ENCODE results near the gene AHDC1. TPM values are rescaled to one million over a fixed set of nuclear protein-coding genes. Genes with fewer than 3 reads are reported as not detected.

Gene AHDC1
- polyA plus RNA-seq, 2 of the 4 experiments (the other 2 are of a cell fraction) = 1.3 to 11.5 TPM

DNA sequence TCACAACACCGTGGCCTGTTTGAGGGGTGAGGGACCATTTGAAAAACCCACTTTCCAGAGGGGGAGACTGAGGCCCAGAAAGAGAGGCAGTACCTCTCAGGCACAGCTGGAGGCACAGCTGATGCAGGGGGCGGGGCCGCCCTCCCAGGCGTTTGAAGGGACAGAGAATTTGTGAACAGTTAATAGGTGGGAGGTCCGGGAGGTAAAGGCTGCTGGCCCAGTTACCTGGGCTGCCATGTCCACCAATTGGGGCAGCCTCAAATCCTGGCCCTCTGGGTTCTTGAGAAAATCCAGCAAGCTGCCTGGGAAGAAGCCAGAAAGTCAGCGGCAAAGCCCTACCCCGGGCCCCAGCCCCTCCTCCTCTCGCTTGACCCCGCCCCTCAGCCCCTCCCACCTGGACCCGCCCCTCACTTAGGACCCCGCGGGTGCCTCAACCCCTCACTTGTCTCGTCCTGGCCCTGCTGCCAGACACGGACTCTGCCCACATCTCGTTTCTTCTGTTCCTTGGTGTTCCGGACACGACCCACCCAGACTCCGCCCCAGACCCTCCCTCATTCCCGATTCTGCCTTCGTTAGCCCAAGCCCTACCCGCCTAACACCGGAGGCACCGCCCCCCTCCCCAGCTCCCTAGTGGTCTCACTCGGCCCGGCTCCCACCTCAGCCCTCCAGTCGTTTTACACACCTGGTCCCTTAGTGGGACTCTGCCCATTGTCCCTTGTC lies 10.8 kb upstream of the AHDC1 start:
- no peak for ATAC-seq
- Histone ChIP-seq H3K4me2 (no peak overlapping the region), H3K4me1 (no peaks in the 10 kb centered on the region), H3K27ac (no peak overlapping the region), H3K9me3 (no peaks in the 10 kb centered on the region), H3K4me3 (no peak overlapping the region)
- ChIA-PET POLR2A (no interaction called here), CTCF (interaction anchor here (0.9 to 8.8 kb wide), 7 partner anchors 7 to 315 kb away, joined by 3 to 61 read pairs (median 5); no protein-coding TSS in a partner anchor)
- TF ChIP-seq SMC3 (IDR thresholded peaks at IDR 0.05) = no peak
- no peak for TF ChIP-seq GATA3 (IDR thresholded peaks at IDR 0.05; ENCODE audit: borderline replicate concordance)
- TF ChIP-seq, protein P1, sequence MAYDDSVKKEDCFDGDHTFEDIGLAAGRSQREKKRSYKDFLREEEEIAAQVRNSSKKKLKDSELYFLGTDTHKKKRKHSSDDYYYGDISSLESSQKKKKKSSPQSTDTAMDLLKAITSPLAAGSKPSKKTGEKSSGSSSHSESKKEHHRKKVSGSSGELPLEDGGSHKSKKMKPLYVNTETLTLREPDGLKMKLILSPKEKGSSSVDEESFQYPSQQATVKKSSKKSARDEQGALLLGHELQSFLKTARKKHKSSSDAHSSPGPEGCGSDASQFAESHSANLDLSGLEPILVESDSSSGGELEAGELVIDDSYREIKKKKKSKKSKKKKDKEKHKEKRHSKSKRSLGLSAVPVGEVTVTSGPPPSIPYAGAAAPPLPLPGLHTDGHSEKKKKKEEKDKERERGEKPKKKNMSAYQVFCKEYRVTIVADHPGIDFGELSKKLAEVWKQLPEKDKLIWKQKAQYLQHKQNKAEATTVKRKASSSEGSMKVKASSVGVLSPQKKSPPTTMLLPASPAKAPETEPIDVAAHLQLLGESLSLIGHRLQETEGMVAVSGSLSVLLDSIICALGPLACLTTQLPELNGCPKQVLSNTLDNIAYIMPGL (CRISPR knock-in tag; IDR thresholded peaks at IDR 0.05; ENCODE audit: borderline replicate concordance) = no peak
- TF ChIP-seq, protein P2, sequence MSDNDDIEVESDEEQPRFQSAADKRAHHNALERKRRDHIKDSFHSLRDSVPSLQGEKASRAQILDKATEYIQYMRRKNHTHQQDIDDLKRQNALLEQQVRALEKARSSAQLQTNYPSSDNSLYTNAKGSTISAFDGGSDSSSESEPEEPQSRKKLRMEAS (IDR thresholded peaks at IDR 0.05) = no peak
- no peak for TF ChIP-seq MAZ (IDR thresholded peaks at IDR 0.05; ENCODE audit: borderline replicate concordance, low read depth, low read length)
- no peak for TF ChIP-seq ESRRA (IDR thresholded peaks at IDR 0.05; ENCODE audit: borderline replicate concordance, low read length)
- no peak for TF ChIP-seq CHD2 (IDR thresholded peaks at IDR 0.05; ENCODE audit: low read length, partially characterized antibody)
- no peak for TF ChIP-seq HDAC2 (IDR thresholded peaks at IDR 0.05)
- TF ChIP-seq CBX8 (IDR thresholded peaks at IDR 0.05) = no peak
- no peak for DNase-seq (ENCODE audit: low read depth in 1 of 2, low spot score in 1 of 2)
- FAIRE-seq = no peak
- WGBS (ENCODE audit: missing lambda C conversion rate) = 68% methylated on average over 17 of the region's 26 CpGs

DNA sequence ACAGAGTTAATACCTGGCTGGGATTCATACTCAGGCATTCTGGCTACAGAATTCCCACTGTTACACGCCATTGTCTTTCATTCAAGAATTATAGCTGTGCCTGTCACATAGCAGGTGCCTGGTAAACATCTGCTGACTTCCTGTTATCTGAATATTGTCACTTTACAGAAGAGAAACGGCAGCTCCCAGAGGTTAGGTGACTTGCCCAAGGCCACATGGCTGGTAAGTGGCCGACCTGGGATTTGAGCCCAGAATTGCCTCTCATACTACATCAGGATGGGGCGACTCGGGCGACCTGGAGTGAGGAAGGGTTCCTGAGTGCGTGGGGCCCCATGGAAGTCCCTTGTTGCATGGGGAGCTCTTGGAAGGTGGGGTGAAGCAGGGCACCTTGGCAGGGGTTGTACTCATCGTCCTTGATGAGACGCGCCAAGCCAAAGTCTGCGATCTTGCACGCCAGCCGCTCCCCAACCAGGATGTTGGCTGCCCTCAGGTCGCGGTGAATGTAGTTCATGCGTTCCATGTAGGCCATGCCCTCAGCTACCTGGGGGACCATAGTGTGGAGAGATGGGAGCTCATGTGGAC lies 10.2 kb upstream of the AHDC1 start:
- Histone ChIP-seq H3K27ac (no peak overlapping the region), H3K9me3 (no peaks in the 10 kb centered on the region), H3K4me2 (no peak overlapping the region), H3K4me1 (no peaks in the 10 kb centered on the region), H3K4me3 (no peak overlapping the region)
- DNase-seq (ENCODE audit: low read depth in 1 of 2, low spot score in 1 of 2) (no peak), FAIRE-seq (no peak), ATAC-seq (no peak)
- TF ChIP-seq JUN (IDR thresholded peaks at IDR 0.05) (no peak), NR3C1 (IDR thresholded peaks at IDR 0.05) (no peak), POLR2A (IDR thresholded peaks at IDR 0.05; ENCODE audit: low read length) (no peak), HOXA7 (CRISPR knock-in tag; IDR thresholded peaks at IDR 0.05) (no peak), ZSCAN20 (CRISPR knock-in tag; IDR thresholded peaks at IDR 0.05) (no peak), RCOR1 (IDR thresholded peaks at IDR 0.05; ENCODE audit: low read depth, low read length) (no peak), RFX5 (IDR thresholded peaks at IDR 0.05) (no peak), NFE2L2 (conservative IDR thresholded peaks at IDR 0.05; ENCODE audit: low read length) (no peak), HDAC2 (IDR thresholded peaks at IDR 0.05) (no peak), MAFK (IDR thresholded peaks at IDR 0.05; ENCODE audit: partially characterized antibody) (no peak), FOSB (CRISPR knock-in tag; IDR thresholded peaks at IDR 0.05) (no peak), ZNF302 (CRISPR knock-in tag; IDR thresholded peaks at IDR 0.05) (no peak), SREBF2 (IDR thresholded peaks at IDR 0.05) (no peak), PHF8 (IDR thresholded peaks at IDR 0.05; ENCODE audit: borderline replicate concordance, low read depth) (no peak), ESRRA (IDR thresholded peaks at IDR 0.05; ENCODE audit: borderline replicate concordance, low read length) (no peak)
- TF ChIP-seq, protein P3, sequence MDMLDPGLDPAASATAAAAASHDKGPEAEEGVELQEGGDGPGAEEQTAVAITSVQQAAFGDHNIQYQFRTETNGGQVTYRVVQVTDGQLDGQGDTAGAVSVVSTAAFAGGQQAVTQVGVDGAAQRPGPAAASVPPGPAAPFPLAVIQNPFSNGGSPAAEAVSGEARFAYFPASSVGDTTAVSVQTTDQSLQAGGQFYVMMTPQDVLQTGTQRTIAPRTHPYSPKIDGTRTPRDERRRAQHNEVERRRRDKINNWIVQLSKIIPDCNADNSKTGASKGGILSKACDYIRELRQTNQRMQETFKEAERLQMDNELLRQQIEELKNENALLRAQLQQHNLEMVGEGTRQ (IDR thresholded peaks at IDR 0.05) = no peak
- TF ChIP-seq, protein P4, sequence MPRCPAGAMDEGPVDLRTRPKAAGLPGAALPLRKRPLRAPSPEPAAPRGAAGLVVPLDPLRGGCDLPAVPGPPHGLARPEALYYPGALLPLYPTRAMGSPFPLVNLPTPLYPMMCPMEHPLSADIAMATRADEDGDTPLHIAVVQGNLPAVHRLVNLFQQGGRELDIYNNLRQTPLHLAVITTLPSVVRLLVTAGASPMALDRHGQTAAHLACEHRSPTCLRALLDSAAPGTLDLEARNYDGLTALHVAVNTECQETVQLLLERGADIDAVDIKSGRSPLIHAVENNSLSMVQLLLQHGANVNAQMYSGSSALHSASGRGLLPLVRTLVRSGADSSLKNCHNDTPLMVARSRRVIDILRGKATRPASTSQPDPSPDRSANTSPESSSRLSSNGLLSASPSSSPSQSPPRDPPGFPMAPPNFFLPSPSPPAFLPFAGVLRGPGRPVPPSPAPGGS (IDR thresholded peaks at IDR 0.05) = no peak
- TF ChIP-seq, protein P2 (IDR thresholded peaks at IDR 0.05) = no peak
- TF ChIP-seq, protein P1 (CRISPR knock-in tag; IDR thresholded peaks at IDR 0.05; ENCODE audit: borderline replicate concordance) = no peak
- TF ChIP-seq, protein P5, sequence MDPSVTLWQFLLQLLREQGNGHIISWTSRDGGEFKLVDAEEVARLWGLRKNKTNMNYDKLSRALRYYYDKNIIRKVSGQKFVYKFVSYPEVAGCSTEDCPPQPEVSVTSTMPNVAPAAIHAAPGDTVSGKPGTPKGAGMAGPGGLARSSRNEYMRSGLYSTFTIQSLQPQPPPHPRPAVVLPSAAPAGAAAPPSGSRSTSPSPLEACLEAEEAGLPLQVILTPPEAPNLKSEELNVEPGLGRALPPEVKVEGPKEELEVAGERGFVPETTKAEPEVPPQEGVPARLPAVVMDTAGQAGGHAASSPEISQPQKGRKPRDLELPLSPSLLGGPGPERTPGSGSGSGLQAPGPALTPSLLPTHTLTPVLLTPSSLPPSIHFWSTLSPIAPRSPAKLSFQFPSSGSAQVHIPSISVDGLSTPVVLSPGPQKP (IDR thresholded peaks at IDR 0.05; ENCODE audit: low read depth, low read length) = no peak
- ChIA-PET POLR2A (no interaction called here), CTCF (interaction anchor here (0.9 to 8.8 kb wide), 6 partner anchors 6 to 314 kb away, joined by 4 to 61 read pairs (median 5); no protein-coding TSS in a partner anchor)
- WGBS (ENCODE audit: missing lambda C conversion rate) = 66% methylated on average over 6 of the region's 16 CpGs

Data from A549 (cell line).